ENCODE data around the gene ATP8B4. TPM values are rescaled to one million over a fixed set of nuclear protein-coding genes. Genes with fewer than 3 reads are reported as not detected.

Gene ATP8B4
- total and polyA plus RNA-seq, 2 donors (not counting 3 experiments of a cell fraction or from before 2014, with no cell fraction given): not detected

DNA sequence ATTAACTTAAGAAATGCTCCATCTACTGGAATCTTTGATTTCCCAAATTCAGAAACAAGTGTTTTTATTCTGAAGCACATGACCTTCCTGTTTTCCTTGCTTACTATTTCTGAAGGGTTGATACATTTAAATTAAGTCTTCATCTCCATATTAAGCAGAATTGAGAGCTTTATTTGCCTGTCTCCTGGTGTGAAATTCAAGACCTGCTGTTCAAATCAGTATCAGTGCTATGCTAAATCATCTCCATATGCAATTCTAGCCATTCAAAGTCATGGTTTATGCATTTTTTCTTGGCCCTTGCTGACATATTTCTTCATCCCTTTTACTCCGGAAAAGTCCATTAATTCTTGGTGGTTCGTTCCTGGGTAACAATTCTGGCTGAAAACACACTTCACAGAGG is 195.4 kb downstream of the ATP8B4 start:
- no peak for DNase-seq (ENCODE audit: low read depth, low spot score)
- no peak for TF ChIP-seq FOS (IDR thresholded peaks at IDR 0.05; ENCODE audit: borderline replicate concordance, insufficient read depth, low read length)
- intact Hi-C loops (cut with micrococcal nuclease) (no loop called here), dilution Hi-C loops (cut with MboI; ENCODE audit: extremely low pct_ligation_motif_present, low sequenced_read_pairs) (no loop called here)
- H3K4me1 ChIP-seq (ENCODE audit: control insufficient read depth, extremely low read depth, insufficient read depth, low read length): no peaks in the 10 kb centered on the region
- ChIA-PET CTCF (no interaction called here), POLR2A (no interaction called here)
- H3K79me2 ChIP-seq (ENCODE audit: control insufficient read depth, insufficient read depth, low read length): no peaks in the 10 kb centered on the region
- no peak for FAIRE-seq
- H3K9ac ChIP-seq (replicated peaks; ENCODE audit: extremely low read depth, insufficient read depth, low read length): no peak overlapping the region
- H3K9me3 ChIP-seq (replicated peaks; ENCODE audit: control insufficient read depth, insufficient read depth, low read length): no peaks in the 10 kb centered on the region
- H2AFZ ChIP-seq (ENCODE audit: low read depth, low read length): no peak overlapping the region
- no peak overlapping the region for H3K27ac ChIP-seq (ENCODE audit: insufficient read depth, low read depth, low read length)
- no TSS peak for BruUV-seq (replicated peaks)
- H3K4me3 ChIP-seq (replicated peaks in 1 of 3; ENCODE audit: insufficient read depth in 1 of 3, low read depth in 1 of 3, low read length in 3 of 3): no peak overlapping the region
- H4K20me1 ChIP-seq (replicated peaks; ENCODE audit: control insufficient read depth, extremely low read depth, insufficient read depth, low read length): no peaks in the 10 kb centered on the region
- H3K9me1 ChIP-seq (replicated peaks; ENCODE audit: control insufficient read depth, extremely low read depth, insufficient read depth, low read length): no peaks in the 10 kb centered on the region
- no peaks in the 10 kb centered on the region for H3K36me3 ChIP-seq (ENCODE audit: control insufficient read depth in 2 of 2, extremely low read depth in 1 of 2, insufficient read depth in 2 of 2, low read length in 2 of 2)
- H3K27me3 ChIP-seq (ENCODE audit: control insufficient read depth in 2 of 2, insufficient read depth in 2 of 2, low read length in 2 of 2): no peaks in the 10 kb centered on the region
- H3K4me2 ChIP-seq (ENCODE audit: insufficient read depth, low read length): no peak overlapping the region

DNA sequence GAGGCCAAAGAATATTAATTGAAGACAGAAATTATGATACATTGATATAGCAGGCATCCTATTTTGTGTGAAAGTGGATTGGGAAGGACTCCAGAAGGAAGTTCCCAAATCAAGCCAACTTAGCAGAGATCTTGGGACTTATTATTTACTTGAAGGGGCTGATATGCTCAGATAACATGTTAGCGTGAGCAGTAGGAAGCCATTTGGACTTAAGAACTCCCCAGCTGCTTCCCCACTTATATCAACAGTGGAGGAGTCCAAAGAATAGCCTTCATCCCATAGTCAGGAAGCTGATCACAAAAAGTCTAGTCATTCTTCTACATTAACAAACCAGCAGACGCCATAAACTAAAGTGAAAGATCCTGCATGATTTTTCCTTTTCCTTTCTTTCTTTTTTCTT is 200.0 kb downstream of the ATP8B4 start:
- ChIA-PET CTCF (no interaction called here), POLR2A (no interaction called here)
- no peaks in the 10 kb centered on the region for H3K9me3 ChIP-seq (replicated peaks; ENCODE audit: control insufficient read depth, insufficient read depth, low read length)
- H3K79me2 ChIP-seq (ENCODE audit: control insufficient read depth, insufficient read depth, low read length): no peaks in the 10 kb centered on the region
- intact Hi-C loops (cut with micrococcal nuclease): no loop called here
- H3K4me3 ChIP-seq (replicated peaks in 1 of 3; ENCODE audit: insufficient read depth in 1 of 3, low read depth in 1 of 3, low read length in 3 of 3): no peak overlapping the region
- H3K4me2 ChIP-seq (ENCODE audit: insufficient read depth, low read length): no peak overlapping the region
- no peak overlapping the region for H2AFZ ChIP-seq (ENCODE audit: low read depth, low read length)
- no peaks in the 10 kb centered on the region for H4K20me1 ChIP-seq (replicated peaks; ENCODE audit: control insufficient read depth, extremely low read depth, insufficient read depth, low read length)
- H3K27me3 ChIP-seq (ENCODE audit: control insufficient read depth in 2 of 2, insufficient read depth in 2 of 2, low read length in 2 of 2): no peaks in the 10 kb centered on the region
- no peaks in the 10 kb centered on the region for H3K4me1 ChIP-seq (ENCODE audit: control insufficient read depth, extremely low read depth, insufficient read depth, low read length)
- BruUV-seq (replicated peaks): no TSS peak
- DNase-seq (ENCODE audit: low read depth, low spot score): no peak
- no peak overlapping the region for H3K27ac ChIP-seq (ENCODE audit: insufficient read depth, low read depth, low read length)
- no peaks in the 10 kb centered on the region for H3K9me1 ChIP-seq (replicated peaks; ENCODE audit: control insufficient read depth, extremely low read depth, insufficient read depth, low read length)
- no peak for FAIRE-seq
- H3K36me3 ChIP-seq (ENCODE audit: control insufficient read depth in 2 of 2, extremely low read depth in 1 of 2, insufficient read depth in 2 of 2, low read length in 2 of 2): no peaks in the 10 kb centered on the region
- no peak for TF ChIP-seq POLR2A (IDR thresholded peaks at IDR 0.05; ENCODE audit: low read depth, low read length)
- no peak for TF ChIP-seq FOS (IDR thresholded peaks at IDR 0.05; ENCODE audit: borderline replicate concordance, insufficient read depth, low read length)
- no peak for TF ChIP-seq MYC (IDR thresholded peaks at IDR 0.05; ENCODE audit: low read depth, low read length)
- no peak for TF ChIP-seq POLR2AphosphoS5 (IDR thresholded peaks at IDR 0.05; ENCODE audit: insufficient read depth, low read depth, low read length)
- TF ChIP-seq, protein P1, sequence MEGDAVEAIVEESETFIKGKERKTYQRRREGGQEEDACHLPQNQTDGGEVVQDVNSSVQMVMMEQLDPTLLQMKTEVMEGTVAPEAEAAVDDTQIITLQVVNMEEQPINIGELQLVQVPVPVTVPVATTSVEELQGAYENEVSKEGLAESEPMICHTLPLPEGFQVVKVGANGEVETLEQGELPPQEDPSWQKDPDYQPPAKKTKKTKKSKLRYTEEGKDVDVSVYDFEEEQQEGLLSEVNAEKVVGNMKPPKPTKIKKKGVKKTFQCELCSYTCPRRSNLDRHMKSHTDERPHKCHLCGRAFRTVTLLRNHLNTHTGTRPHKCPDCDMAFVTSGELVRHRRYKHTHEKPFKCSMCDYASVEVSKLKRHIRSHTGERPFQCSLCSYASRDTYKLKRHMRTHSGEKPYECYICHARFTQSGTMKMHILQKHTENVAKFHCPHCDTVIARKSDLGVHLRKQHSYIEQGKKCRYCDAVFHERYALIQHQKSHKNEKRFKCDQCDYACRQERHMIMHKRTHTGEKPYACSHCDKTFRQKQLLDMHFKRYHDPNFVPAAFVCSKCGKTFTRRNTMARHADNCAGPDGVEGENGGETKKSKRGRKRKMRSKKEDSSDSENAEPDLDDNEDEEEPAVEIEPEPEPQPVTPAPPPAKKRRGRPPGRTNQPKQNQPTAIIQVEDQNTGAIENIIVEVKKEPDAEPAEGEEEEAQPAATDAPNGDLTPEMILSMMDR (IDR thresholded peaks at IDR 0.05; ENCODE audit: extremely low read depth in 1 of 2, insufficient read depth in 1 of 2, low read depth in 1 of 2, low read length in 2 of 2): no peak
- TF ChIP-seq GATA2 (IDR thresholded peaks at IDR 0.05; ENCODE audit: insufficient read depth, insufficient read length, low read depth, low read length): no peak
- TF ChIP-seq, protein P2, sequence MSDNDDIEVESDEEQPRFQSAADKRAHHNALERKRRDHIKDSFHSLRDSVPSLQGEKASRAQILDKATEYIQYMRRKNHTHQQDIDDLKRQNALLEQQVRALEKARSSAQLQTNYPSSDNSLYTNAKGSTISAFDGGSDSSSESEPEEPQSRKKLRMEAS (IDR thresholded peaks at IDR 0.05; ENCODE audit: insufficient read depth, insufficient read length): no peak
- no peak for TF ChIP-seq JUN (IDR thresholded peaks at IDR 0.05; ENCODE audit: borderline replicate concordance, insufficient read depth, insufficient read length, low read depth)
- no peak for TF ChIP-seq EZH2 (IDR thresholded peaks at IDR 0.05; ENCODE audit: borderline replicate concordance, low read depth, low read length, severe bottlenecking)
- no peak overlapping the region for H3K9ac ChIP-seq (replicated peaks; ENCODE audit: extremely low read depth, insufficient read depth, low read length)
- dilution Hi-C loops (cut with MboI; ENCODE audit: extremely low pct_ligation_motif_present, low sequenced_read_pairs): no loop called here

Measured in endothelial cell of umbilical vein (primary cell).